Heart right ventricle (tissue), 16 donors: ENCODE measurements around the gene FAR1. TPM values are rescaled to one million over a fixed set of nuclear protein-coding genes. Genes with fewer than 3 reads are reported as not detected.

Experiments used
- ATAC-seq, 8 donors: fragments of 200-7000 bp; cut with Tn5 transposase; one replicate each; pipeline ENCODE4 v1.9.1; 2020; ENCODE audit warnings: mild to moderate bottlenecking in 8 of 8, moderate library complexity in 8 of 8, moderate number of reproducible peaks in 1 of 8
- DNase-seq, 2 donors: peaks; one replicate each; pipeline ENCODE4 v3.0.0-alpha.2; 2020
- H3K27ac ChIP-seq, 10 donors: fragments of 200-600 bp; sonication (generic) in 2 of 10; one replicate each; pipeline versions ENCODE4 v1.5.0 to v1.8.0; 2020 to 2022; ENCODE audit warnings: mild to moderate bottlenecking in 3 of 10
- H3K27me3 ChIP-seq, 7 donors: fragments of 200-600 bp; one replicate each; pipeline ENCODE4 v1.8.0; 2021 to 2022; ENCODE audit warnings: mild to moderate bottlenecking in 2 of 7
- H3K36me3 ChIP-seq, 9 donors: fragments of 200-600 bp; sonication (generic) in 1 of 9; one replicate each; pipeline versions ENCODE4 v1.5.0 to v1.8.0; 2020 to 2022; ENCODE audit warnings: mild to moderate bottlenecking in 2 of 9
- H3K4me1 ChIP-seq, 9 donors: fragments of 200-600 bp; sonication (generic) in 1 of 9; one replicate each; pipeline versions ENCODE4 v1.5.0 to v1.8.0; 2020 to 2022; ENCODE audit warnings: mild to moderate bottlenecking in 4 of 9
- H3K4me3 ChIP-seq, 10 donors: fragments of 200-600 bp; sonication (generic) in 2 of 10; one replicate each; pipeline versions ENCODE4 v1.5.0 to v1.8.0; 2020 to 2022; ENCODE audit warnings: mild to moderate bottlenecking in 7 of 10, moderate library complexity in 2 of 10
- H3K9me3 ChIP-seq, 11 donors: fragments of 200-600 bp in 10 of 11; sonication (generic) in 2 of 11; one replicate each; pipeline versions ENCODE4 v1.5.0 to v1.8.0; 2013 to 2022; ENCODE audit warnings: mild to moderate bottlenecking in 2 of 11, control low read depth in 1 of 11, moderate library complexity in 1 of 11
- WGBS, 2 donors: extraction: QIAGEN DNeasy Blood & Tissue Kit; methylation state at CpG; one replicate each; pipeline ENCODE4 v1.1.7; 2013; ENCODE audit warnings: inconsistent platforms in 1 of 2; 5-methylcytosine and 5-hydroxymethylcytosine counted together
- intact Hi-C, 10 donors: fragments of 100-400 bp; cut with DNase I; formaldehyde crosslinking; loops; one replicate each; pipeline versions ENCODE4 v1.11.1 to v1.14.2; 2022
- polyA plus RNA-seq, 2 donors: library from polyadenylated mRNA; stranded (reverse); fragments of 200-250 nt; gene quantifications; one replicate each; pipeline ENCODE4 v1.2.3, GENCODE V29; 2013
- total RNA-seq, 10 donors: library from RNA; stranded (reverse); fragmentation: NEBNext Ultra II Directional in 3 of 10; extraction: Animal tissue kit (Norgen Biotek cat#: 25700) in 3 of 10; gene quantifications; one replicate each; pipeline versions ENCODE4 v1.2.1 to v1.2.4, GENCODE V29; 2021 to 2023
- TF ChIP-seq, protein P1 (sequence below), 9 donors: fragments of 200-600 bp; sonication (generic) in 2 of 9; IDR thresholded peaks; one replicate each; pipeline versions ENCODE4 v1.5.0 to v1.8.0; 2021 to 2022; ENCODE audit warnings: antibody characterized with exemption in 9 of 9, mild to moderate bottlenecking in 5 of 9, moderate library complexity in 1 of 9
- donor health status: Arrhythmogenic right ventricular cardiomyopathy.
- donor health status: ischemic (EF 13 %, LVEDD 7.1; RV severe dilation, severe dysfunction).
- donor health status: healthy with polysubstance abuse.
- donor health status: DM: no; HTN: yes; CAD: no.
- donor health status: DM: no; HTN: no; CAD: no.
- donor health status: ischemic (EF 25% LVEDD 6.9; RV normal size, moderate dysfunction).
- donor health status: ischemic (EF 25% LVEDD 5.7; RV mildly dilated, moderate dysfunction).
- donor health status: healthy.
- donor health status: DM: yes; HTN: yes; CAD: no.
- donor health status: Ischemic cardiomyopathy.
- donor health status: ischemic (EF 35%, LVEDD 5.7; RV mildly dilated, moderate dysfunction).
- donor health status: nonischemic (EF 11% LVEDD 7.7; RV severe dilation, severe dysfunction).
- donor health status: DM: yes; HTN: yes; CAD: no.
- donor health status: PGD.
- donor health status: ischemic (EF 29% LVEDD 5.4; RV normal size, mild dysfunction).
- donor health status: nonischemic (EF 23%, LVEDD 6.1; RV moderate dilation, normal function).

The FAR1 gene
- total and polyA plus RNA-seq, 12 donors = 13.3 to 45.9 (median 36.1) TPM

DNA sequence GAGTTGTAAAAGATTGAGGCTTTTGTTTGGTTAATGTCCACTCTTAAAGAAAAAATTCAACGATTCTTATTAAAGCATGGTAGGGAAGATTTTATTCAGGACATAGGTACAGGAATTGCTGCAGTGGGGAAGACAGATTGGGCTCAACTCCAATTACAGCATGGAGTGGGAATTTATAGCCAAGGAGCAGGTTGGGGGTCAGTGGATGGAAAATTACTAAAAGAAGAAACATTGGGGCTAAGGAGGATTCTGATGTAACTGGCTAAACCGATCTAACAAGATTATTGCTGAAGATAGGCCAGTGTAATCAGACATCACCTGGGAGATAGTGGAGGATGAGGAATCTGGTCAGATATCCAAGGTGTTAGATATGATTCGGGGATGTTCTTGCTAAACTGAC, 97.4 kb downstream of the FAR1 start:
- Histone ChIP-seq H3K36me3 (no peaks in the 10 kb centered on the region), H3K4me3 (no peak overlapping the region), H3K27me3 (peaks cover 0 to 9% (median 0%) of the 10 kb centered on the region in 7 donors), H3K4me1 (peaks cover 0 to 10% (median 0%) of the 10 kb centered on the region in 9 donors), H3K27ac (no peak overlapping the region), H3K9me3 (no peaks in the 10 kb centered on the region)
- 58 to 82% methylated on average over 3 of the region's 3 CpGs for WGBS, 2 donors
- TF ChIP-seq, protein P1, sequence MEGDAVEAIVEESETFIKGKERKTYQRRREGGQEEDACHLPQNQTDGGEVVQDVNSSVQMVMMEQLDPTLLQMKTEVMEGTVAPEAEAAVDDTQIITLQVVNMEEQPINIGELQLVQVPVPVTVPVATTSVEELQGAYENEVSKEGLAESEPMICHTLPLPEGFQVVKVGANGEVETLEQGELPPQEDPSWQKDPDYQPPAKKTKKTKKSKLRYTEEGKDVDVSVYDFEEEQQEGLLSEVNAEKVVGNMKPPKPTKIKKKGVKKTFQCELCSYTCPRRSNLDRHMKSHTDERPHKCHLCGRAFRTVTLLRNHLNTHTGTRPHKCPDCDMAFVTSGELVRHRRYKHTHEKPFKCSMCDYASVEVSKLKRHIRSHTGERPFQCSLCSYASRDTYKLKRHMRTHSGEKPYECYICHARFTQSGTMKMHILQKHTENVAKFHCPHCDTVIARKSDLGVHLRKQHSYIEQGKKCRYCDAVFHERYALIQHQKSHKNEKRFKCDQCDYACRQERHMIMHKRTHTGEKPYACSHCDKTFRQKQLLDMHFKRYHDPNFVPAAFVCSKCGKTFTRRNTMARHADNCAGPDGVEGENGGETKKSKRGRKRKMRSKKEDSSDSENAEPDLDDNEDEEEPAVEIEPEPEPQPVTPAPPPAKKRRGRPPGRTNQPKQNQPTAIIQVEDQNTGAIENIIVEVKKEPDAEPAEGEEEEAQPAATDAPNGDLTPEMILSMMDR (IDR thresholded peaks at IDR 0.05) = no peak
- DNase-seq (no peak), ATAC-seq (no peak)
- intact Hi-C loops = loop anchor here in 1 of 10 donors (10.0 kb wide), 1 partner anchor 189 kb away; no protein-coding TSS in a partner anchor

DNA sequence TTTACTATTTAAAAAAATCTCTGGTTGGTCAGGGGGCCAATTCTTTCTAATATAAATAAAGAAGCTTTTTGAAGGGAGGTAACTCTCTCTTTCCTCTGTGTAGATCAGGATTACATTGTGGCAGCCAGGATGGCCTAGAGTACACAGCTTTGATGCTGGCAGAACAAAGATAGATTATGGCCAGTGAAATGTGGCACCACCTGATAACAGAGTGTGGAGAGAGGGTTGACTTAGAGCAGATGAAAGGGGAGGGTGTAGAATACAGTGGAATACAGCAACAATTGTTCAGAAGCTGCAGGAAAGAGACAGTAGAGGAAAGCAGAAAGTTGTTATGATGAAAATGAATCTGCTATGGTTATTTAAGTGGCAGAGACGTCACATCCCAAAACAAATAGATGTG, 99.0 kb downstream of the FAR1 start:
- Histone ChIP-seq H3K27me3 (peaks cover 0 to 22% (median 0%) of the 10 kb centered on the region in 7 donors), H3K36me3 (no peaks in the 10 kb centered on the region), H3K4me3 (no peak overlapping the region), H3K27ac (no peak overlapping the region), H3K9me3 (no peaks in the 10 kb centered on the region), H3K4me1 (peaks cover 0 to 10% (median 0%) of the 10 kb centered on the region in 9 donors)
- TF ChIP-seq, protein P1 (IDR thresholded peaks at IDR 0.05) = no peak
- WGBS, 2 donors = 82 to 87% methylated on average over 1 of the region's 1 CpG
- intact Hi-C loops = loop anchor here in 1 of 10 donors (10.0 kb wide), 1 partner anchor 187 kb away; no protein-coding TSS in a partner anchor
- ATAC-seq (peak in 1 of 8 donors; percentile 57), DNase-seq (no peak)

DNA sequence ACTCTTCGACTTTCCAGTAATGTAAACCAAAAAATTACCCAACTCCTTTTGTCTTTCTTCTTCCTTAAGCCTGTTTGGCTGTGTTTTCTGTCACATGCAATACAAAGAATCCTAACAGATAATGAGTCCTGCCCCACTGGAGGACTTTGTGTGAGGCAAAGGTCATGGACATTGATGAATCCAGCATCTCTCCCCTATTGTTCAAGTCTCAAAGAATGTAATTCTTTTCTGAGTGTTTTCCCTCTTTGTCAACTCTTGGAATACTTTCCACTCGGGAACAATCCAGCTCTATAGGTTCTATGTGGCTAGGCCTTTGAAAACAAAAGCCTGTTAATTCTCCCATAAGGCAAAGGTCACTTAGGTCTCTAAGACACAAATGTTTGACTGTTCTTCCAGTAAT, 100.7 kb downstream of the FAR1 start:
- Histone ChIP-seq H3K4me3 (no peak overlapping the region), H3K4me1 (peaks cover 0 to 10% (median 0%) of the 10 kb centered on the region in 9 donors), H3K27me3 (peaks cover 0 to 37% (median 11%) of the 10 kb centered on the region in 7 donors), H3K9me3 (peaks cover 0 to 5% (median 0%) of the 10 kb centered on the region in 11 donors), H3K27ac (no peak overlapping the region), H3K36me3 (no peaks in the 10 kb centered on the region)
- DNase-seq (no peak), ATAC-seq (no peak)
- WGBS, 2 donors = 75 to 80% methylated on average over 2 of the region's 2 CpGs
- TF ChIP-seq, protein P1 (IDR thresholded peaks at IDR 0.05) = no peak
- intact Hi-C loops = loop anchor here in 1 of 10 donors (10.0 kb wide), 1 partner anchor 186 kb away; no protein-coding TSS in a partner anchor

DNA sequence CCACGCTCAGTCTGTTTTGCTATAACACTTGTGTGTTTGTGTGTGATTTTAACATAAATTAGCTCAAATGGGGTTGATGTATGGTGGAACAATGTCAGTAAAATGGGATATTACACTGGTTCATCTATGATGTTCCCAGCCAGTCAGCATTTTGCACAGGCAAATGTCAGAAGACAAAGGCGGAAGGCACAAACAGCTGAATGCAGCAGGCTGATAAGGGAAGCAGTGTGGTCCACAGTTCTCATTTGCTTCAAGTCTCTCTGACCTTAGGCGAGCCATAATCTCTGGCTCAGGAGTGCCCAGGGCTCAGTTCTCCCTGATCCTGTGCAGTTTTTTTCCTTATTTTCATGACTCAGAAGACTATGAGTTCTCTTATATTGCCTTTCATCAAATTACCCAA, 102.7 kb downstream of the FAR1 start:
- peaks cover 0 to 38% (median 17%) of the 10 kb centered on the region in 7 donors for H3K27me3 ChIP-seq
- ATAC-seq (no peak), DNase-seq (no peak)
- intact Hi-C loops = loop anchor here in 7 of 10 donors (5.0 to 10.0 kb wide), 3 partner anchors 184 to 476 kb away; no protein-coding TSS in a partner anchor
- peaks cover 0 to 7% (median 0%) of the 10 kb centered on the region in 11 donors for H3K9me3 ChIP-seq
- TF ChIP-seq, protein P1 (IDR thresholded peaks at IDR 0.05) = no peak
- no peak overlapping the region for H3K4me3 ChIP-seq
- WGBS, 2 donors = 70 to 72% methylated on average over 3 of the region's 3 CpGs
- no peak overlapping the region for H3K27ac ChIP-seq
- no peaks in the 10 kb centered on the region for H3K4me1 ChIP-seq
- no peaks in the 10 kb centered on the region for H3K36me3 ChIP-seq
